ENCODE results near the gene GLYATL1B.
"Not testable (repeated sequence)": the region's sequence is repeated elsewhere in the genome, so short reads cannot be mapped to it uniquely, and the experiment has no call there.

Gene GLYATL1B, protein sequence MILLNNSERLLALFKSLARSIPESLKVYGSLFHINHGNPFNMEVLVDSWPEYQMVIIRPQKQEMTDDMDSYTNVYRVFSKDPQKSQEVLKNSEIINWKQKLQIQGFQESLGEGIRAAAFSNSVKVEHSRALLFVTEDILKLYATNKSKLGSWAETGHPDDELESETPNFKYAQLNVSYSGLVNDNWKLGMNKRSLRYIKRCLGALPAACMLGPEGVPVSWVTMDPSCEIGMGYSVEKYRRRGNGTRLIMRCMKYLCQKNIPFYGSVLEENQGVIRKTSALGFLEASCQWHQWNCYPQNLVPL

DNA sequence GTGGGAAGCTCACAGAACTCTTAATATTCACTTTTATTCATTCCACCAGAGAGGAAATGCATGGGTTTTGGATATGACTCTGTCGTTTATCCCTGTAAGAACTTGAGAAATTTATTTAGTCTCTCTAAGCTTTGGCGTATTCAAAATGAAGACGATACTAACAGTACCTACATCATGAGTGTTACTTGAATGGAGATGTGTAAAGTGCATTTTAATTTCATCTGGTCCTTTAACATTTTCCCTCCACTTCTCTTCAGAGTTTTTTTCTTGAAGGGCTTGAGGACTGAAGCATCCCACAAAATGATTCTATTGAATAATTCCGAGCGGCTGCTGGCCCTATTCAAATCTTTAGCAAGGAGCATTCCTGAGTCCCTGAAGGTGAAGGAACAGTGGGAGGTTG, at the start of gene GLYATL1B:
GLYATL1B (plus strand) TSS at position 301 of the 400 bp plus-strand sequence; CDS start at position 301, 0 bp downstream.
- DNase-seq; intact Hi-C loops (cut with DNase I): not testable (repeated sequence)

DNA sequence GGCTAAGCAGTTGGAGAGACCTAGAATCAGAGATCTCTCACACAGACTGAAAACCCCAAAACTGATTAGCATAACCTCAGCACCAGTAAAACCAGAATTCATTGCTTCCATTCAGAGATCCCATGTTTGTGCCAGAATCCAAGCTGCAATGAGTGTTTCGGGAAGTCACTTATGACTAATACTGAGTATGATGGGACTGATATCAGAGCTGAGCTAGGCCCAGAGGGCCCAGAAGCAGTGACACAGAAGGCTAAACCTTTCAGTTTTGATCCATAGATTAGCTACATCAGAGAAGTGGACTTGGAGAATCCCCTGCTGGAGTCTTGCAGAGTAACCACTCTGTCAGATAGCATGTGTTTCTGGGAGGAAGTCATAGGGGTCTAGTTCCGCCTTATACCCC, 49.6 kb upstream of the GLYATL1B start:
- intact Hi-C loops (cut with DNase I); DNase-seq: not testable (repeated sequence)

DNA sequence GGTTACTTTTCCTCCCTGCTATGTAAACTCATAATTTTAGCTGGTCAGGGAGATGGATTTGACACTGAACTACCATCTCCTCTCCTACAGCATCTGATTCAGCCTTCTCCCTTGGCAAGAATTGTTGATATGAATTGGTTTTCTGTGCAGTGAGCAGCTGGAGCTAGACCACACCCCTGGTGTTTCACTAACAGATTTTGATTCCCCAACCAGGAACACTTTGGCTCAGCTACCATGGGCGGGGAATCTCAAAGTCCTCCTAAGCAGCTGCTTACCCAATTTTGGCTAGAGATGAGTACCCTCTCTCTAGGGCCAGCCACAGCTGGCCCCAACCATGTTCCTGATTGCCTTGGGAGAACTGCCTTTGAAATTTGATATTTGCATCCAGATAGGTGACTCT, 48.7 kb upstream of the GLYATL1B start:
- intact Hi-C loops (cut with DNase I); DNase-seq: not testable (repeated sequence)

DNA sequence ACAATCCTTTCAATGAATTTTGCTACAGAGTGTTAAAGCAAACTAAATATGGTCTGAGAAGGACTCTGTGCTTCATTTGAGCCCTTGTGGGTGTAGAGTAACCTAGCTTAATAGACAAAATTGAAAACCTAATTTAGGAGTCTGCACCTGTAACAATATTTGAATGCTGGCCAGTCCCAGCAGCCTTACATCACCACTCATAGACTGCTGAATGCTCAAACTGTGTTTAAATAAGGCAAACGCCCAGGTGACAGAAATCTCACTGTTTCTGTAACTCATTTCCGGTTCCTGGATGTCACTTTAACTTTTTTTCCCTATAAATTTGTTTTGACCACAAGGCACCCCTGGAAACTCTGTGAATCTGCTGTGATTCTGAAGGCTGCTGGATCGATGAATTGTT, 45.5 kb upstream of the GLYATL1B start:
- intact Hi-C loops (cut with DNase I) = no loop called here
- no peak for DNase-seq

DNA sequence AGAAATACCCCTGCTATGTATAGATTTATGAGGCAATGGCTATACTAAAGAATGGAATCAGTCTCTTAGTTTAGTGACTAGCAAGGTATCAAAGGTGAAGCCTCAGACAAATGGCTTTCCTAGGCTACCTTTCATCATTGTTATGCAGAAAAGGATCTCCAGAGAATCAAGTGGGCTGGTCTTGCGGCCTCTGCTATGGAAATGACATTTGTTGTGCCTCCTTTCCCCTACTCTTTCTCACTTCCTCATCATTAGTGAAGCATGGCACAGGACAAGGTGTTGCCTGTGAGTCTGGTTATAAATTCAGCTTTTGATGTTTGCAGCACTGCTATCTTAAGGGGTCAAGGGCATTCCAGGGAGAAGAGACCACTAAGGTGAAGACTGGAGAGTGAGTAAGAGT, 34.7 kb upstream of the GLYATL1B start:
- intact Hi-C loops (cut with DNase I); DNase-seq: not testable (repeated sequence)

DNA sequence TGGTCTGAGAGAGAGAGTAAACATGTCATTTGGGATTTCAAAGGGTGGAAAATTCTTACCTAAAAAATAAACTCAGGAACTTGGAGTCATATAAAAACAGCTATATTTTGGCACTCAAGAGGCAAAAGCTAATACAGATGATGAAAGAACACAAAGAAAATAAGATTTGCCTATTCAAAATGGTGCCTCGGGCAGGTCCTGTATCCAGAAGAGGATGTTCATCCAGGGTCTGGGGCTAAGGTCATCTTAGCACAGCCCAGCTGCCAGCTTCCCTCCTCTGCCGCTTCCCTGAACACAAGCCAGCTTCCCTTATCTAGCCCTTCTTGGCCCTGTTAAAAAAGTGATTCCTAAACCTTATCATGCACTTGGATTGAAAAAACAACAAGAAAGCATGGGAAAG, 33.8 kb upstream of the GLYATL1B start:
- DNase-seq; intact Hi-C loops (cut with DNase I): not testable (repeated sequence)

DNA sequence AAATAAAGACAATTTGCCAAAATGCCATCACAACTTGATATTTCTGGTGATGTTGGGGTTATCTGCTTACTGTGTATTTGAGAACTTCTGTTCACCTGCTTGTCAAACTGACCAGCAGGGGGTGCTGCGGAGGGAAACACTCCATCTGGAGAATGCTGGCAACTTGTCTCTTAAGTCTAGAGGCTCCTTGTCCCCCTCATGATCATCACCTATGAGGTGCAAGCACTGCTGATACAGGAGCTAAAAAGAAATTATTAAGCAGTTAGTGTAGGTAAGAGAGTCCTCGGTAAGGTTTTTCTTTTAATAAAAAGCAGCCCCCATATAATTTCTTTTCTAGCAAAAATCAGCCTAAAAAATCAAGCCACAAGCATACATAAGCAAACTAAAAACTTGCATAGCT, 32.7 kb upstream of the GLYATL1B start:
- intact Hi-C loops (cut with DNase I) = no loop called here
- DNase-seq = peak; percentile 27 to 91 (median 74)

DNA sequence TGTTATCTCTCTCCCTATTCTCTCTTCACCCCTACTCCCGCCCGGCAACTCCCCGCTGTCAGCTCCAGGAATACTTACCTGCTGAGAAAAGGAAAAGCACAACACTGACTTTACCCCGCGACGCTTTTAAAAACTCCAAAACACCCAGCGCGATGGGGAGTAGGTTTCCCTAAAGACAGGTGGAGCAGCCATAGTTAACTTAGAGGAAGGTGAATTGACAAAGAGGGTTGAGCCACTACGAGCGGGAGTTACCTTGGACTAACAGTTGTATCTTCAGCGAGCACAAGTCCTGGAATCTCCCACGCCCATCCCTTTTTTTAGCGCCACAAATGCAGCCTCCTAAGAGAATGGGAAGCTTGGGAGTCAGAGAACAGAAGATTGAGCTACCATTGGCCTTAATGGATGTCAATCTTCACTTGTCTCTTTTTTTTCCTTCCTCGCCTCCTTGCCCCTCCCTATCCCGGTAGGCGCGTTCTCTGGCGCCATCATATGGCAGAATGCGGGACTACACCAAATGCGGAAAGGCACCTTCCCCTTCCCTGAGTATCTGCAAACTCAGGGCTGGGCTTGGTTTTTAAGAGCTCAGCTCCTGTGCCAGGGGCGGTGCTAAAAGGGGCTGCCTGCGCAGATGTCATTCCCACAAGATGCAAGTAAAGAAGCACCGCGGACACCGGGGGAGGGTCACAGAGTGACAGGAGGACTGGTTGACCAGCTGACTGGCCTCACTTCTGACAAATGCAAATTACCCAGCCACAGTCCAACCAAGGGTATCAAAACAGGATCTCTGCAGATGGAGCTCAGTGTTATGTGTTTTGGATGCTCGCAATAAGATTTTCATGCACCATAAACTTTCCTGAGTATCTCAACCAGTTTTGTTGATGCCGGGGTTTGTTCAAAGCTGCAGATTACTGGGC, 27.7 kb upstream of the GLYATL1B start:
- intact Hi-C loops (cut with DNase I) = not testable (repeated sequence)
- DNase-seq = peak; percentile 22 to 88 (median 73)

DNA sequence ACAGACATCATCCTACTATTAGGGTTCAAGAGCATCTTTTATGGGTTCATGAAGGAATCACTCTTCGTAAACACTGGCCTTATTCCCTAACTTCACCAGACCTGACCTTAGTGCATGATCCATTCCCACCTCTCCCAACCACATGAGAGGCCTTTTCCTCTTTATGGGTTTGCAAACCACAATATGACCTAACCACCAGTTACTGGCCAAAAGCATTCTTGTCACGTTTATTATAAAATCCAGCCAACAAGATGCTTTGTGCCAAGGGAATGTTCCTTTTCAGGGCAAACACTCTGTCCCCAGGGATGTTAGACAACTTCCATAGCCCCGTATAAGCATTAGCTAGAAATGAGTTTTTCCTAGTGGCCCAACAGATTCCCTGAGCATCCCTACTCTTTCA, 26.0 kb upstream of the GLYATL1B start:
- intact Hi-C loops (cut with DNase I); DNase-seq: not testable (repeated sequence)

DNA sequence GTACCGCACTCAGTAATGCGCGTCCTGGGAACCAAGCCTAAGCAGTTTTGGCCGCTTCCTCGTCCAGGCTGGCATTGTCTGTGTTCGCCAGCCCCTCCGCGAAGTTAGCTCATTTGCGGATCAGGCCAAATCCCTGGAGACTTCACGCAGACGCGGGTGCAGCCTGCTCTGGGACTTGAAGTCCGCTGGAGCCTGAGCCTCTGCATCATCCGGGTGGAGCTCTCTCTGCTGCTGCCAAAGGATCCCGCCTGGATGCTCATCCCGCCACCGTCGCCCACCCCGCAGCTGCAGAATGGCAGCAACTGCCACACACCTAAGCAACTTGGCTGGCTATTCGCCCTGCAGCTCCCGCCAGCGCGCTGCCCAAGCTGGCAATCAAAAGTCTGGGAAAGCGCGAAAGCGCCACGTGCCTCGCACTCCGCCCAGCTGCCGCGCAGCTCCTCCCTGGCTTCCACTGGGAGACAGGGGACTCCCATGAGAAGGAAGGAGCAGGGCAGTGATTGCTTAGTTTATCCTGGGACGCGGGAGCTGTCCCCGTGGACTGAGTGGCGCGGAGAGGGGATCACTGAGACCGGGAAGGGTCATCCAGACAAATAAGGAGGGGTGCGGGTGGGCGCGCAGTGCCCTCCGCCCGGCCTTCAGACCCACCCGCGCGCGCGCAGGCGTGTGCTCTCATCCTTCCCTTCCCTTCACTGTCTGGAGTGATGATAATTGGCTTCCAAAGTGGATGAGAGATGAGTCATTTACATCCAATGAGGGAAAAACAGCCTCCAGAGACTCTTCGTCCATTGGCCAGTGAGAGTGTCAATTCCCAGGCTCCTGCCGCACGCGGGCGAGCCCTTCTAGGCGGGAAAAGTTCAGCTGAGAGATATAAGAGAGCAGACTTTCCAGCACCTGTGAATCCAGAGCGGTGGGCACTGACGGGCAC, 23.2 kb upstream of the GLYATL1B start:
- DNase-seq = peak in 1 of 42 donors; percentile 36
- intact Hi-C loops (cut with DNase I) = no loop called here

DNA sequence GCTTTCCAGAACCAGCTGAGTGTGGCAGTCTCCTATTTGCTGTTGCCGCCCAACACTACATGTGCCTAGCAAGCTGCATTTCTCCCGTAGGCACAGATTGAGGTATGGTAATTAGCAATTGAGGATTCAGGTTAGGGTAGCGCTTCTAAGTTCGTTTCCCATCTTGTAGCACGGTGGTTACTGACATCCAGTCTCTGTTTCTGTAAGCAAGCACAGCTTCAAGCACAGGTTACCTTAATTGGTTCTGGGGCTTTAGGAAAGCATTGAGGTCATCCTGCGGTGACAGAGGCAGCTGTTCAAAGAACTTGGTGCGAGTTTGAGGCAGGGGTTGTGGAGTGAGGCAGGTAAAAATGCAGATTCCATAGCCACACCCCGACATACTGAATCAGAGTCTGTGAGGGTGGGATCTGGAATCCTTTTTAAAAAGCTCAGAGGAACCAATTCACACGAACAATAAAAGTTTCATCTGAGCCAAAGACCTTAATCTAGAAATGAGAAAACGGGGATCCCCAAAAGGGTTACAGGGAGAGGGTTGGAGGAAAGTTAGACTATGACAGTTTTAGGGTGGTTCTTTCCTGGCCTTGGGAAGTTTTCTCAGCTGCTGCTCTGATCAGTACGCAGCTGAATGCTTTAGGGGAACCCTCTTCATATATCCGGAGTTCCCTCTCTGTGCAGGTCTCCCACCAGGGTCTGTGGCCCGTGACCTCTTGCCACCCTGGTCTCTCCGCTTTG, 21.9 kb upstream of the GLYATL1B start:
- intact Hi-C loops (cut with DNase I); DNase-seq: not testable (repeated sequence)

DNA sequence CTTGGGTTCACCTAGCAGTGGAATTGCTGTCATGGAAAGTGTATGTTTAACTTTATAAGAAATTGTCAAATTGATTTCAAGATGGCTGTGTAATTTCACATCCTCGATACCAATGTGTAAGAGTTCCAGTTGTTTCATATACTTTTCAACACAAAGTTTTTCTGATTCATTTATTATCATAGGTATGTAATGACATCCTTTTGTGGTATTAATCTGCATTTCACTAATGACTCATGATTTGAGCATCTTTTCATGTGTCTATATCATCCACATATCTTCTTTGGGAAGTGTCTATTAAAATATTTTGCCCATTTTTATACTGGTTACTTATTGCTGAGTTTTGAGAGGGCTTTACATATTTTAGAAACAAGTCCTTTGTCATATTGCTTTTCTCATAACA, 17.0 kb upstream of the GLYATL1B start:
- no peak for DNase-seq
- intact Hi-C loops (cut with DNase I) = no loop called here

DNA sequence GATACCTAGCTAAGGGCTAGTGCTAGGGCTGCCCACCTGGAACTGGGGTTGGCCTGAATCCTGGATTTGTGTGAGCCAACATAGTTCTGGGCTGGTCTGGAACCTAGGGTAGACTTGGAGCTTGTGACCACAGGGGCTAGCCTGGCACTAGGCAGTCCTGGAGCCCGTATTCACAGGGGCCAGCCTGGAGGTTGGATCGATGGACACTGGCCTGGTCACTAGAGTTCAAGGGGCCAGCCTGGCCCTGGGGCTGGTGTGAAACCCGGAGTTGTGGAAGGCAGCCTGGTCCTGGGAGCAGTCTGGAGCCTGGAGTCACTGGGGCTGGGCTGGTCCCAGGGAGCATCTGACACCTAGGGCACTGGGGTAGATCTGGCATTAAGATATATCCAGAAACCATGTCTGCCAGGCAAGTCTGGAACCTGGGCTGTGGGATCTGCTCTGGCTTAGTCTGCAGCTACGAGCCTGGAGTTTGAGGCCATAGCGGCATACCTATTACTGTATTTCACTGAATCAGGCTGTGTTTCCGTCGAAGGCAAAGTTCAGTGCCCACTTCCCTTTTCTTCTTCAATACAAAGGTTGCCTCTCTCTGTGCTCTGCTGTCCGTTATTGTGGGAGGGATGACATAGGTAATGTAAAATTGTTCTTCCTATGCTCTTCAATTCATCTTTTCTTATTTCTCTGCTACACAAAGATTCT, 9.1 kb upstream of the GLYATL1B start:
- intact Hi-C loops (cut with DNase I) = no loop called here
- DNase-seq = no peak

DNA sequence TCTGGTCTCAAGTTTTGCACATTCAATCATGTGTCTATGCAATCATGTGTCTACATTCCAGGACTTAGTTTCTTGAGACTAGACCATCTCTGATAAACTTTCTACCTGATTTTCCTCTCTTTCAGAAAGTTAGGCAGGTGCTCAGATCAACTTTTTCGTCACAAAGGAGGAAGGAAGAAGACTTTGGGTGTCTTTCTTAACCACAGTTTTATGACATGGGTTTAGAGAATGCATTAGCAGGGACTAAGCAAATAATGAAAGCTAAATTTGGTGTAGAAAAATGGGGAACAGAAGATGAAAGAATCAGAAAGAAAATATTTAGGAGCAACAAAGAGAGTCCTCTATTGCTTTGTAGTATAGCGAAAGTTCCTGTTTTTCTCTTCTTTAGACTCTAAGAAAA, 7.7 kb upstream of the GLYATL1B start:
- intact Hi-C loops (cut with DNase I) = no loop called here
- DNase-seq = no peak

DNA sequence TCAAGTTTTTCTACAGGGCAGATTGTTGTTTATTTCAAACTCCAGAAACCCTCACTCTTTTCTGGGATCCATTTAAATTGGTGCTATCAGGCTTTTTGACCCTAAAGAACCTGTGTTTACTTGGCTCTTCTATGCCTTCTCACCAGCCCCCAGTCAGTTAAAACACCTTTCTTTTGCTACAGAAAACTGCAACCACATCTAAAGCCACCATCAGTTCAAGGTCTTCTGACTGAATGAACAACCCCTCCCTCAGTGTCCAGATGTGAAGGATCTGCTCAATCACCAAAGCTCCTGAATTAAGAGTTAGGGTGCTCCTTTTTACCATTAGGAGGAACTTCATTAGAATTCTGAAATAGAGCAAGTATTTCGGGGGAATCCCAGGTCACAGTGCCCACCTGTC, 7.0 kb upstream of the GLYATL1B start:
- DNase-seq = no peak
- intact Hi-C loops (cut with DNase I) = no loop called here

DNA sequence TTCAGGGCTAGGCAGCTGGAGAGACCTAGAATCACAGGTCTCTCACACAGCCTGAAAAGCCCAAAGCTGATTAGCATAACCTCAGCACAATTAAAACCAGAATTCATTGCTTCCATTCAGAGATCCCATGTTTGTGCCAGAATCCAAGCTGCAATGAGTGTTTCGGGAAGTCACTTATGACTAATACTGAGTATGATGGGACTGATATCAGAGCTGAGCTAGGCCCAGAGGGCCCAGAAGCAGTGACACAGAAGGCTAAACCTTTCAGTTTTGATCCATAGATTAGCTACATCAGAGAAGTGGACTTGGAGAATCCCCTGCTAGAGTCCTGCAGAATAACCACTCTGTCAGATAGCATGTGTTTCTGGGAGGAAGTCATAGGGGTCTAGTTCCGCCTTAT, 5.7 kb upstream of the GLYATL1B start:
- DNase-seq; intact Hi-C loops (cut with DNase I): not testable (repeated sequence)

DNA sequence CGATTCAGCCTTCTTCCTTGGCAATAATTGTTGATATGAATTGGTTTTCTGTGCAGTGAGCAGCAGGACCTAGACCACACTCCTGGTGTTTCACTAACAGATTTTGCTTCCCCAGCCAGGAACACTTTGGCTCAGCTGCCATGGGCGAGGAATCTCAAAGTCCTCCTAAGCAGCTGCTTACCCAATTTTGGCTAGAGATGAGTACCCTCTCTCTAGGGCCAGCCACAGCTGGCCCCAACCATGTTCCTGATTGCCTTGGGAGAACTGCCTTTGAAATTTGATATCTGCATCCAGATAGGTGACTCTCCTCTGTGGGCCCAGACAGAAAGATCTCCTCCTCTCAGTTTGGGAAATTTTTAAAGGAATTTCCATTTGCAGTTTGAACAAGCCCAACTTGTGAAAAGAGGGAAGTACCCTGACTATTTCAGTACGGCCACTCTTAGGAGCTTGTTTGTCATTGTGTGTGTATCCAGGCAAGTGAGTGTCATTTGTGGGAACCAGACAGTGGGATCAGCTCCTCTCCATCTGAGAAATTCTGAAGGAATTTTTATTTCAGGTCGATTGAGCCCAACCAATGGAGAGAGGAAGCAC, 4.6 kb upstream of the GLYATL1B start:
- DNase-seq; intact Hi-C loops (cut with DNase I): not testable (repeated sequence)

DNA sequence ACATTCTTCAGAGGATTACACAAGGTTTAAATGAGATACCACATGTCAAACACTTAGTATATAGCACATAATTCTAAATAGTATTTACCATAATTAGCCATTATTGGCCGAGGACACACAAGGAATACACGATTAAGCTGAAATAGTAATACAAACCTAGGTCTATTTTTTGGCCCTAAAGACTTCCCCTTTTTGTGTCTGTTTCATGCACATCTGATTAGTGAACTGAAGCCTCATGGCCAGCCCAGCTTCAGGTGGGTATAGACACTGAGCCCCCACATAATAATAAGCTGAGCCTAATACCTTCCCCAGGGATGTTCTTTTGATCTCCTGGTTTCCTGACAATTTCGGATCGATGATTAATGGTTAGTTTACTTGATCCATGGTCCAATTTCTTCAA, 2.1 kb downstream of the GLYATL1B start:
- DNase-seq = no peak
- intact Hi-C loops (cut with DNase I) = no loop called here
